Naive B cell (primary cell): ENCODE results near the gene FAIM2. TPM values are rescaled to one million over a fixed set of nuclear protein-coding genes. Genes with fewer than 3 reads are reported as not detected.

Experiments used
- ATAC-seq, 2 donors: fragments of 150-1000 bp; cut with Tn5 transposase; 2 replicates each; pipeline ENCODE4 v1.10.0; 2021; ENCODE audit warnings: low read depth in 2 of 2, mild to moderate bottlenecking in 2 of 2, moderate library complexity in 2 of 2
- DNase-seq: peaks from one replicate; pipeline ENCODE4 v3.0.0; 2022
- H3K27ac Mint-ChIP-seq, 6 donors: one replicate each; pipeline ENCODE4 v1.8.0; 2020 to 2022; ENCODE audit warnings: mild to moderate bottlenecking in 6 of 6, mixed read lengths in 6 of 6, moderate library complexity in 5 of 6, inconsistent platforms in 2 of 6
- H3K27me3 Mint-ChIP-seq, 3 donors: one replicate each; pipeline ENCODE4 v1.8.0; 2021 to 2022; ENCODE audit warnings: mixed read lengths in 3 of 3, mild to moderate bottlenecking in 1 of 3
- H3K36me3 Mint-ChIP-seq, 2 donors: one replicate each; pipeline ENCODE4 v1.8.0; 2020 to 2022; ENCODE audit warnings: mixed read lengths in 2 of 2, inconsistent platforms in 1 of 2, mild to moderate bottlenecking in 1 of 2
- H3K4me1 Mint-ChIP-seq, 3 donors: one replicate each; pipeline ENCODE4 v1.8.0; 2020 to 2022; ENCODE audit warnings: mixed read lengths in 3 of 3, inconsistent platforms in 1 of 3, mild to moderate bottlenecking in 1 of 3, moderate library complexity in 1 of 3
- H3K4me3 Mint-ChIP-seq, 8 donors: one replicate each; pipeline ENCODE4 v1.8.0; 2020 to 2022; ENCODE audit warnings: mild to moderate bottlenecking in 8 of 8, mixed read lengths in 8 of 8, moderate library complexity in 8 of 8, inconsistent platforms in 2 of 8
- H3K9me3 Mint-ChIP-seq, 7 donors: one replicate each; pipeline ENCODE4 v1.8.0; 2020 to 2022; ENCODE audit warnings: mixed read lengths in 7 of 7, mild to moderate bottlenecking in 5 of 7, inconsistent platforms in 2 of 7, moderate library complexity in 1 of 7
- polyA plus RNA-seq, 6 donors: library from polyadenylated mRNA; unstranded; fragments of 300-500 nt; fragmentation: Illumina TruSeq; gene quantifications; one replicate each; pipeline ENCODE4 v1.2.3, GENCODE V29; 2021; ENCODE audit warnings: low read depth in 6 of 6

FAIM2 gene
- not detected for polyA plus RNA-seq

DNA sequence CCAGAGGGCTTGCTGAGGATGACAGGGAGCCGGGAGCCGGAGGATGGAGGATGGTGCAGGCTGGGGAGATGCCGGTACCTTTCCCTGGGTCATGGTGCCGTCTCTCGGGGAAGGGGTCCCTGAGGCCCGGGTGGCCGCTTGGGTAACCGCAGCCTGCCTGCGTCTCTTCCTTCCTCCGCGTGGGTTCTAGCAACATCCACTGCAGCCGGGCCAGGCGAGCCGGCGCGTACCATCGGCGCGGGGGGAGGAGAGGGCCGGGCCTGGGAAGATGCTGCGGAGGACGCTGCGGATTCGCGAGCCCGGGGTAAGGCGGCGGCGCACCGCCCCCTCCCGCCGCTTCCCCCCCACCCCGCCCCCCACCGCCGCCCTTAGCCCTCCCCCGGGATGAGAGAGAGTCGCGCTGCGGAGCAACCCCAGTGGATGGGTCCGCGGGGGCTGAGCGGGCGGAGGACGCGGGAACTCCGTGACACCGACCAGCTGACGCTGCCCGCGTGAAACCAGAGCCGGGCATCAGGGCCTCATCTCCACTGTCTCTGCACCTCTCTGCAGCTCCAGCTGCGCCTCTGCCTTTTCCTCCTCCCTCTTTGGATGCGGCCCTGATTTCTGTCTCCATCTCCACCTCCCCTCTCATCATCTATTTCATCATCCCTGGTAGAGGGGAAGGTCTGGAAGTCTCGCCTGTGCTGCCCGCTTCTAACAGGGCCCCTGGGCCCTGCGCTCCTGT is at the start of gene FAIM2:
Gene FAIM2, minus strand, starts transcription at position 201 of the 724 bp plus-strand sequence. Its CDS starts 108 bp downstream, at position 93.
- Mint-ChIP-seq H3K4me3 (peak within 1 kb of the TSS; percentile 37 to 93 (median 80)), H3K9me3 (no peaks in the 10 kb centered on the region), H3K4me1 (peaks cover 12 to 18% (median 13%) of the 10 kb centered on the region in 3 donors), H3K27me3 (peaks cover 23 to 69% (median 60%) of the 10 kb centered on the region in 3 donors), H3K36me3 (no peaks in the 10 kb centered on the region), H3K27ac (peak within 1 kb of the TSS in 2 of 6 donors; percentile 1 to 76)
- ATAC-seq: peak; percentile 52 to 72
- DNase-seq: peak; percentile 19

GRCh38 chr12:49953151-49953550 is 49.5 kb upstream of the FAIM2 start:
- Mint-ChIP-seq H3K9me3 (no peaks in the 10 kb centered on the region), H3K27me3 (peaks cover 52 to 67% (median 55%) of the 10 kb centered on the region in 3 donors), H3K36me3 (no peaks in the 10 kb centered on the region), H3K27ac (no peak overlapping the region), H3K4me3 (no peak overlapping the region), H3K4me1 (peaks cover 0 to 3% (median 3%) of the 10 kb centered on the region in 3 donors)
- DNase-seq: no peak
- no peak for ATAC-seq

DNA sequence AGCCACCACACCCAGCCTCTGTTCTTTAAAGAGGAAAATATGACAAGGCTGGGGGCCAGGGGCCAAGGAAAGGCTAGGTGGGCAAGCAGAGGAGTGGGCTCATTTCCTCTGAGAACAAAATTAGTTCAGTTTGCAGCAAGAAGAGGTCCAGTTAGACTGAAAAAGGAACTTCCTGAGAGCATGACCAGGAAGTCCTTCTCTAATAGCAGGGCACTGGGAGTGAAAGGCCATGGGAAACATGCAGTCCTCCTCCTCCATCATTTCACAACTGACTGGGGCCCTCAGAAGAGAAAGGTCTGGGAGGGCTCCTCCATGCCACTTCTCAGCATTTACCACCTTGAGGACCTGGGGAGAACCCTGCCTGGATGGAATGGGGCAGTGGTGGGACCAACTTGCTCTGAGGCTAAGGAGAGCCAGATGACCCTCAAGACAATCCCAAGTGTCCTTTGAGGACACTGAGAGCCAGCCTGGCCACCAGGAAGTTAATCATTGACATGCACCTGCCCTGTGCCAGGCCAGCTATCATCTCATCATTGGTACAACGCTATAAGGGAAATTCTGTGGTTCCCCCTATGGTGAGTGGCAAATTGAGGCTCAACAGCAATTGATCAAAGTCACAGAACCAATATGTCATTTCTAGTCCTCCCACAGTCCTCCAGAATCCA is 48.8 kb upstream of the FAIM2 start:
- Mint-ChIP-seq H3K36me3 (no peaks in the 10 kb centered on the region), H3K4me3 (no peak overlapping the region), H3K27ac (no peak overlapping the region), H3K9me3 (no peaks in the 10 kb centered on the region), H3K4me1 (peaks cover 0 to 3% (median 3%) of the 10 kb centered on the region in 3 donors), H3K27me3 (peaks cover 46 to 67% (median 51%) of the 10 kb centered on the region in 3 donors)
- ATAC-seq (no peak), DNase-seq (no peak)

GRCh38 chr12:49951411-49952240 is 47.9 kb upstream of the FAIM2 start:
- peaks cover 0 to 3% (median 2%) of the 10 kb centered on the region in 3 donors for H3K4me1 Mint-ChIP-seq

DNA sequence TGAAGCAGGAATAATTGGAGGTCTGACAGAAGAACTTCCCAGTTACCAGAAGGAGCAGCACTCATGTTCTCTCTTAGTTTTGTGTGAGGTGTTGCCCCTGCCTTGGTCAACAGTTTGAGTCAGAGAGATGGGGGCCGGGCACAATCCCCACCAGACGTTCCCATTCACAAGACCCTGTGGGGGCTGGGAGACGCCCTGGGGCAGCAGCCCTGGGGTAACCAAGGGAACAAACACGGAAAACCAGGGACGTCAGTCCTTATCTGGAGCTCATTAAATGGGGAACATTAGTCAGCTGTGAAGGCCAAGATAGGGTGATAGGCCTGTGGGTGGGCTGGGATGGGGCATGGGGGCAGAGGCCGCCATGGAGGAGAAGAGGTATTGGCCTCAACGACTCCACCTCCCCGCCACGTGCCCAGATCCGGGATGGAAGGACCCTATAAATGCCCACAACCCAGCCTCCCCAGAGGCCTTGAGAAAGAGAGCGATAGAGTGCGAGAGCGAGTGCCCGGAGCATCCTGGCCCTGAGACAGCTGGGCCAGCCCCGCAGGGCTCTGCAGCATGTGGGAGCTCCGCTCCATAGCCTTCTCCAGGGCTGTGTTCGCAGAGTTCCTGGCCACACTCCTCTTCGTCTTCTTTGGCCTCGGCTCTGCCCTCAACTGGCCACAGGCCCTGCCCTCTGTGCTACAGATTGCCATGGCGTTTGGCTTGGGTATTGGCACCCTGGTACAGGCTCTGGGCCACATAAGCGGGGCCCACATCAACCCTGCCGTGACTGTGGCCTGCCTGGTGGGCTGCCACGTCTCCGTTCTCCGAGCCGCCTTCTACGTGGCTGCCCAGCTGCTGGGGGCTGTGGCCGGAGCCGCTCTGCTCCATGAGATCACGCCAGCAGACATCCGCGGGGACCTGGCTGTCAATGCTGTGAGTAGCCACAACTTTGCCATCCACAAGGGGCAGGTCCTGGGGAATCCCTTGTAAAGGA is 46.9 kb upstream of the FAIM2 start, which contains the start of gene AQP2:
Gene AQP2, plus strand, starts transcription at position 465 of the 979 bp plus-strand sequence. Its CDS starts 94 bp downstream, at position 559.
- H3K27me3 Mint-ChIP-seq: peaks cover 35 to 57% (median 37%) of the 10 kb centered on the region in 3 donors
- H3K9me3 Mint-ChIP-seq: no peaks in the 10 kb centered on the region
- H3K36me3 Mint-ChIP-seq: no peaks in the 10 kb centered on the region
- H3K27ac Mint-ChIP-seq: peak within 1 kb of the TSS in 2 of 6 donors; percentile 42 to 72
- ATAC-seq (no peak), DNase-seq (no peak)
- H3K4me1 Mint-ChIP-seq: peaks cover 3 to 7% (median 4%) of the 10 kb centered on the region in 3 donors
- no peak within 1 kb of the TSS for H3K4me3 Mint-ChIP-seq

More at GRCh38 chr12:49951411-49952240, 47.9 kb upstream of the FAIM2 start:
- Mint-ChIP-seq H3K27me3 (peaks cover 37 to 60% (median 42%) of the 10 kb centered on the region in 3 donors), H3K27ac (peak overlapping the region in 1 of 6 donors; percentile 72), H3K4me3 (no peak overlapping the region), H3K9me3 (no peaks in the 10 kb centered on the region), H3K36me3 (no peaks in the 10 kb centered on the region)
- no peak for DNase-seq
- ATAC-seq: no peak

- DNase-seq: no peak
- Mint-ChIP-seq H3K9me3 (no peaks in the 10 kb centered on the region), H3K27ac (peak overlapping the region in 1 of 6 donors; percentile 42), H3K27me3 (peaks cover 36 to 59% (median 41%) of the 10 kb centered on the region in 3 donors), H3K36me3 (no peaks in the 10 kb centered on the region), H3K4me1 (peaks cover 6 to 13% (median 11%) of the 10 kb centered on the region in 3 donors), H3K4me3 (no peak overlapping the region)
- ATAC-seq: no peak
Observed at GRCh38 chr12:49949866-49950265, 46.2 kb upstream of the FAIM2 start.

DNA sequence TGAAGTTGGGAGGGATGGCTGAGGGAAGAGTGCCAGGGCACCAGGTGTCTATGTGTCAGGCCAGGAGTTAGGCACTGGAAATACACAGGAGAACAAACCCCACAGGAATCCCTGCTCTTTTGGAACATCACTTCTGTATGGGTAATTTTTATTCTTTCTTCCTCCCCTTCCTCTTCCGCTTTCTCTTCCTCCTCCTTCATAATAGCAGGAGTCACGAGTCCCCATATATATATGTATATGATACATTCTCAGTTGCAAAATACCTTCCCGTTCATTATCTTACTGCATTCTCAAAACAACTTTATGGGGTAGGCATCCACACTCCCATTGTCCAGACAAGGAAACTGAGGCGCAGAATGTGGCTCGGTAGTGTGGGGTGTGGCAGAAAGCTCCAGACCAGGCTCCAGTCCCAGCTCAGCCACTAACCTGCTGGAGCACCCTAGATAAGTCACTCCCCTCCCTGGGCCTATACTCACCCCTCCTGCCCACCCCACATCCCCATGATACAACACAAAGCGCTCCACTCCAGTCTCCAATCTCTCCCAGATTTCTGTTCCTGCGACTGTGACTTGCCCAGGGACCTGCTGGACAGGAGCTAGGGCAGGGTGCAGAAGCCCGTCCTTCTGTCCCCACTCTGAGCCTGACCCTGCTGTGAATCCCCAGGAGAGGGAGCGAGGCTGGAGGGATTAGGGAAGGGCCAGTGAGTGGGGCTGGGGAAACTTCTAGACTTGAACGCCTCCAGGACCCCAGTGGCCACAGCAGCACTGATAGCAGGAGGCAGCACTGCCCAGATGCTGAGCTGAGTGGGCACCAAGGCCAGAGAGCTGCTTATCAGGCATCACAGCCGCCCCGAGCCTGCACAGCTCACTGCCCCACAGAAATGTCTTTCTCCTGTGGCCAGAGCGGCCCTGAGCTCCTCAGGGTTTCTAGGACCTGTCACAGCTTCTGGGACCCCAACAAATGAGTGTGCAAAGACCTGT is 45.5 kb upstream of the FAIM2 start:
- H3K36me3 Mint-ChIP-seq: no peaks in the 10 kb centered on the region
- ATAC-seq: no peak
- peak overlapping the region in 1 of 6 donors; percentile 57 for H3K27ac Mint-ChIP-seq
- no peak for DNase-seq
- H3K9me3 Mint-ChIP-seq: no peaks in the 10 kb centered on the region
- H3K27me3 Mint-ChIP-seq: peaks cover 29 to 52% (median 40%) of the 10 kb centered on the region in 3 donors
- H3K4me1 Mint-ChIP-seq: peaks cover 6 to 13% (median 11%) of the 10 kb centered on the region in 3 donors
- H3K4me3 Mint-ChIP-seq: no peak overlapping the region

GRCh38 chr12:49947593-49948226 is 44.0 kb upstream of the FAIM2 start:
- no peaks in the 10 kb centered on the region for H3K36me3 Mint-ChIP-seq
- peaks cover 25 to 43% (median 35%) of the 10 kb centered on the region in 3 donors for H3K27me3 Mint-ChIP-seq
- no peak overlapping the region for H3K4me3 Mint-ChIP-seq
- H3K9me3 Mint-ChIP-seq: no peaks in the 10 kb centered on the region
- ATAC-seq: no peak
- no peak for DNase-seq
- peaks cover 6 to 13% (median 11%) of the 10 kb centered on the region in 3 donors for H3K4me1 Mint-ChIP-seq
- no peak overlapping the region for H3K27ac Mint-ChIP-seq

GRCh38 chr12:49946497-49946896 is 42.8 kb upstream of the FAIM2 start:
- peaks cover 6 to 13% (median 11%) of the 10 kb centered on the region in 3 donors for H3K4me1 Mint-ChIP-seq
- no peak for DNase-seq

DNA sequence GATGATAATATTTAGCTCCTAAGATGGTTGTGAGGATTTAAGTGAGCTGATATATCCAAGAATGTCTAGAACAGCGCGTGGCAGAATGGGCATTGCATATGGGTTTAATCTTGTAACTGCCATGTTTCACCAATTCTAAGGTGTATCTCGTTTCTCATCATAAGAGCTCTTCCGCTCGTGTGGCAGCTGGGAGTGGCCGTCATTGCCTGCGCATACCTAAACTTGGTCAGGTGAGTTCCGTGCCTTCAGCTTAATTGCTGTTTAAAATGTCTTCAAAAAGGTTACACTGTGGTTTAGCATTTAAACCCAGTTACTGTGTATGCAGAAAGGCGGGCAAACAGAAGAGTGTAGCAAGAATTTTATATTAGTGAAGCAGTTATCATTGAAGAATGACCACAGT is 42.4 kb upstream of the FAIM2 start:
- no peak for DNase-seq
- H3K27ac Mint-ChIP-seq: peak overlapping the region in 1 of 6 donors; percentile 28
- H3K9me3 Mint-ChIP-seq: no peaks in the 10 kb centered on the region
- peaks cover 6 to 13% (median 11%) of the 10 kb centered on the region in 3 donors for H3K4me1 Mint-ChIP-seq
- peaks cover 26 to 51% (median 28%) of the 10 kb centered on the region in 3 donors for H3K27me3 Mint-ChIP-seq
- ATAC-seq: no peak
- peak overlapping the region in 4 of 8 donors; percentile 69 to 92 (median 80) for H3K4me3 Mint-ChIP-seq
- H3K36me3 Mint-ChIP-seq: no peaks in the 10 kb centered on the region

More at GRCh38 chr12:49946497-49946896, 42.8 kb upstream of the FAIM2 start:
- Mint-ChIP-seq H3K9me3 (no peaks in the 10 kb centered on the region), H3K27me3 (peaks cover 26 to 51% (median 28%) of the 10 kb centered on the region in 3 donors), H3K27ac (peak overlapping the region in 1 of 6 donors; percentile 28), H3K36me3 (no peaks in the 10 kb centered on the region), H3K4me3 (peak overlapping the region in 2 of 8 donors; percentile 22 to 69)
- no peak for ATAC-seq
